ENCODE measurements around the gene OR10H2.
"Not testable (repeated sequence)": the region's sequence is repeated elsewhere in the genome, so short reads cannot be mapped to it uniquely, and the experiment has no call there.

OR10H2 gene, protein sequence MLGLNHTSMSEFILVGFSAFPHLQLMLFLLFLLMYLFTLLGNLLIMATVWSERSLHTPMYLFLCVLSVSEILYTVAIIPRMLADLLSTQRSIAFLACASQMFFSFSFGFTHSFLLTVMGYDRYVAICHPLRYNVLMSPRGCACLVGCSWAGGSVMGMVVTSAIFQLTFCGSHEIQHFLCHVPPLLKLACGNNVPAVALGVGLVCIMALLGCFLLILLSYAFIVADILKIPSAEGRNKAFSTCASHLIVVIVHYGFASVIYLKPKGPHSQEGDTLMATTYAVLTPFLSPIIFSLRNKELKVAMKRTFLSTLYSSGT

DNA sequence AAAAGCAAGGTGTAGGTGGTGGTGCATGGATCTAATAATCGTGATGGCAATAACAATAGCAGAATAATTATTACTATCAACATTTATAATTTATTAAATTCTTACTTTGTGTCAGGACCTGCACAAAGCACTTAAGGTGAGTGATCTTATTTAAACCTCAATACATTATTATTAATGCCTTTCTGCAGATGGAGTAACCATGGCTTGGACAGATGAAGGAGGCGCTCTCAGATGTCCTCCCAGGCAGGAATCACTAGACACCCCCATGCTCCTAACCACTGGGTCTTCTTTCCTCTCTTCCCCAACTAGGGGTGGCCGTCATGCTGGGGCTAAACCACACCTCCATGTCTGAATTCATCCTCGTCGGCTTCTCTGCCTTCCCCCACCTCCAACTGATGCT, at the start of gene OR10H2:
Gene OR10H2, plus strand, starts transcription at position 301 of the 400 bp plus-strand sequence. Its CDS starts 20 bp downstream, at position 321.
- no peak for DNase-seq (ENCODE audit: low read depth)

DNA sequence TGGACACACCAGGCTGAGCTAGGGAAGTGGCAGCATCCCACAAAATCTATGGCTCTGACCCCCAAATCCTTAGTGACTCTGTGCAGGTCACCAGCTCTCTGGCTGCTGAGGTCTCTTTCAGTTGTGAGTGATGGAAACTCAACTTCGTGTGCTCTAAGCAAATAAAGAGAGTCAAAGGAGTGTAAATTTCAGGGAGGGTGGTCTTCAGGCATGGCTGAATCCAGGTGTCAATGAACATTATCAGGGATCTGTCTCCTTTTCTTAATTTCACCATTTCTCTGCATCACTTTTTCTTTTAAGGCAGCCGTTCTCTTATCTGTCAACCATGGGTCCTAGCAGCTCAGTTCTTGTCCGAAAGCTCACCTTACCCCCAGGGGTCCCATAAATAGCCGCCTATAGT, 48.7 kb upstream of the OR10H2 start:
- no peak for DNase-seq (ENCODE audit: low read depth)

DNA sequence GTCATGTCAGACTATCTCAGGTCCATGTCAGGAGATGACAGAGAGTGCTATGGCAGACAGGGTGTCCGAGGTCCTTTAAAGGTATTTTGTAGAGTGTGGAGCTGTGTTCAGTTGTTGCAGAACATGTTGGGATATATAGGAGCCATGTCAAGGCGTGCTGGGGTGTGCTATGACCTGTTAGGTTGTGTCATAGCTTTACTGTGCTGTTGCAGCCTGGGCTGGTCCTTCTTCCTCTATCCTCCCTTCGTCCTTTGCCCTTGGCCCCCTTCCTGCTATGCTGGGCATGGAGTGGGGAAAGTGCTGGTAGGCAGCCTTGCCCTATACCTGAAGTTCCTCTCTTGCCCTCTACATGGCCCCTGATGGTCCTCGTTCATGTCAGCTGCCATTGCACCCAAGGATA, 48.0 kb upstream of the OR10H2 start:
- DNase-seq (ENCODE audit: low read depth): not testable (repeated sequence)

DNA sequence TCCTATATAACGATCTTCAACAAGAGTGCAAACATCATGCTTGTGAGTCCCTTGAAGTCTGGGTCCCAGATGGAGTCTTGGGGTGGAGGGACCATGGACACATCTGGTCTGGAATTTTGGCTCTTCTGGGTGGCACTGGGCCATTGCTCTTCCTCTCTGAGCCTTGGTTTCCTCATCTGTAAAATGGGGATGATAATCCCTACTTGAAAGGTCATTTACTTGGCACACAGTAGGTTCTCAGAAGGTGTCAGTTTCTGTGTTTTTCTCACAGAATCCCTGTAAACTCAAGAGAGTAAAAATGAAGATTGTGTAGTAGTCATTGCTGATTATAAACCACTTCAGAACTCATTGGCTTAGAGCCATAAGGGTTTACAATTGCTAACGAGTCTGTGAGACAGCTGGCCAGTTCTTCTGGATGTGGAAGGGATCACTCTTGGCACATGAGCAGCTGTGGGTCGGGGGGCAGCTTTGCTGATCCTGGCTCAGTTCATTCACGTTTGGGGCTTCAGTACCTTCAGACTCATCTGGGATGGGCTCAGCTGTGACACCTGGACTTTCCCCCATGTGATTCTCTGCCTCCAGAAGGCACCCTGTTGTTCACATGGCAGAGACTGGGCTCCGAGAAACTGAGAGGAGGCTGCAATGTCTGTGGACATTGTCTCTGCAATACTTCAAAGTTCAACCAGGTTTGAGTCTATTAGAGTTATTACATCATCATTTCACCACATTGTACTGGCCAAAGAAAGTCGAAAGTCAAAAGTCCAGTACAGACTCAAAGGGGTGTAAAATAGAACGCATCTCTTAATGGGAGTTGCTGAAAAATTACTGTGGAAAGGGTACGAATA, 47.1 kb upstream of the OR10H2 start:
- no peak for DNase-seq (ENCODE audit: low read depth)

DNA sequence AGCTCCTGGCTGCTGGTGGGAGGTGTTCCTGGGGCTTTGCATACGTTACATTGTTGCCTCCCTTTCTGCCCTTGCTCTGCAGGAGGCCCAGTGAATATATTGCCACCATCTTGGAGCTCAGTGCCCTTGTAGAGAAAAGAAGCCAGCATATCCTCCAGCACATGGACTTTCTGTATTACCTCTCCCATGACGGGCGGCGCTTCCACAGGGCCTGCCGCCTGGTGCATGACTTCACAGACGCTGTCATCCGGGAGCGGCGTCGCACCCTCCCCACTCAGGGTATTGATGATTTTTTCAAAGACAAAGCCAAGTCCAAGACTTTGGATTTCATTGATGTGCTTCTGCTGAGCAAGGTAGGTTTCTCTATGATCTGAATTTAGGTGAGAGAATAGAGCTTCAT, 44.4 kb upstream of the OR10H2 start:
- no peak for DNase-seq (ENCODE audit: low read depth)

DNA sequence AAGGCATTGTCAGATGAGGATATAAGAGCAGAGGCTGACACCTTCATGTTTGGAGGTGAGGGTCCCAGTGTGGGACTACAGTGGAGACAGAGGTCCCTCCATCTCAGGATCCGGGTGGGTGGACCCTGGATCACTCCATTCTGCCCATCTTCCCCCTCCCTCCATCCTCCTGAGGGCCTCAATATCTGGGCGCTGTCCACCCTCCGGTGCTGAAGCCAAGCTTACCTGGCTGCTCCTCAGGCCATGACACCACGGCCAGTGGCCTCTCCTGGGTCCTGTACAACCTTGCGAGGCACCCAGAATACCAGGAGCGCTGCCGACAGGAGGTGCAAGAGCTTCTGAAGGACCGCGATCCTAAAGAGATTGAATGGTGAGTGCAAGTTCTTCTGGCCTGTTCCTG, 43.0 kb upstream of the OR10H2 start:
- DNase-seq (ENCODE audit: low read depth): no peak

DNA sequence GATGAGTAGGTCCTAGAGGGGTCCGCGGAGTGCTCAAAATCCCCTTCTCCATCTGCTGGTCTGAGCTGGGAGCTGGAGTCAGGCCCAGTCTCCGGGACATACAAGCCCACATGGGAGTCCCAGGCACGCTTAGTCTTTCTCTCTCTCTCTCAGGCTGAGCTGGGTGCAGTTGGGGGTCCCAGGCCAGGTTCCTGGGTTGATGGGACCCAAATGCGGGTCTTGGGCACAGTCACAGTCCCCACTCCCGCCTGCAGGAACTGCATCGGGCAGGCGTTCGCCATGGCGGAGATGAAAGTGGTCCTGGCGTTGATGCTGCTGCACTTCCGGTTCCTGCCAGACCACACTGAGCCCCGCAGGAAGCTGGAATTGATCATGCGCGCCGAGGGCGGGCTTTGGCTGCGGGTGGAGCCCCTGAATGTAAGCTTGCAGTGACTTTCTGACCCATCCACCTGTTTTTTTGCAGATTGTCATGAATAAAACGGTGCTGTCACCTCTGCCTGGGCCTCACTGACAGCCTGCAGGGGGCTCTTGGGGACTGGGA, 31.1 kb upstream of the OR10H2 start:
- no peak for DNase-seq (ENCODE audit: low read depth)

DNA sequence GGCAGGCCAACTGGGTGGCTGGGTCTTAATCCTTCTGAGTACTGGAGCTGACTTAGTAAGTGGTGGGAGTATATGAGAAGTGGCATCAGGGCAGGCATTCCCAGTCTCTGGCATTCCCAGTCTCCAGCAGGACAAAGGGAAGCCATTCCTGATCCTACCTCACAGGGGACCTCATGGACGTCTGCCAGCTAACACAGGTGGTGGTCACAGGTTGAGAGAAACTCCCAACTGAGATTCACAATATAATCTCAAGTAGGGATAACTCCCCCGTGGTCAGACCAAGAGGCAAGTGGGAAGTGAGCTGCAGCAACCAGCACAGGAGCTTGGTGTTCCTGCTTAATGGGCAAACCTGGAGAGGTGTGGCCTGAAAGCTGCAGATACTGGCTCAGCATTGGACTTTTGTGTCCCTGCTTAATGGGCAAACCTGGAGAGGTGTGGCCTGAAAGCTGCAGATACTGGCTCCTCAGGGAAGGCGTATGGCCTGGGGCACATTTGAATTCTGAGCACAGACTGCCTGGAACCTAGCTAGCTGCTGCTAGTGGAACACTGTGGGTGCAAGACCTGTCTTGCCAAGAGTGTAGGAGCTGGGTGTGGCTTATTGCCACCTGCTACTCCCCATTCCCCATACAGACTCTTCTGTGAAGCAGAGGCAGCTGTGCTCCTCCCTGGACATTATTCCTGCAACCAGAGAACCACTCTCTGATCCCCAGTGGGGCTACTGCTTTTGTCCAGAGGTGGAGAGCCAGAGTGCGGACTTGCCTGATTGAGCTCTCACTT, 25.9 kb upstream of the OR10H2 start:
- no peak for DNase-seq (ENCODE audit: low read depth)

DNA sequence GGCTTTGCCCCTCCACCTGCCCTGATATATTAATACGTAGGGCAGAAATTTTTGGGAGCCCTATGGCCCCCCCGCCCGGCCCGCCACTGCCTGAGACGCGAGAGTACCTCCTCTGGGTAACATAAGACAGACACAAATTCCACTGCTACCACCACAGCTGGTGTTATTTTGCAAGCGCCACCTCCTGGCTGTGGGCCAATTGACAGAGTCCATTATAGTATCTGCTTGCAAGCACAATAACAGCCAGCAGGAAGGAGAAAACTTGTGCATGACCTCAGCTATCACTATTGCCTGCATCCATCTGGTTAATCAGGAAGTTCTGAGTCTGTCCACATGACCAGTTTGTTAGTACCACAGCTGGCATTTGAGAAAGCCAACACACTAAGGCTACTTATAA, 25.3 kb upstream of the OR10H2 start:
- DNase-seq (ENCODE audit: low read depth): no peak

DNA sequence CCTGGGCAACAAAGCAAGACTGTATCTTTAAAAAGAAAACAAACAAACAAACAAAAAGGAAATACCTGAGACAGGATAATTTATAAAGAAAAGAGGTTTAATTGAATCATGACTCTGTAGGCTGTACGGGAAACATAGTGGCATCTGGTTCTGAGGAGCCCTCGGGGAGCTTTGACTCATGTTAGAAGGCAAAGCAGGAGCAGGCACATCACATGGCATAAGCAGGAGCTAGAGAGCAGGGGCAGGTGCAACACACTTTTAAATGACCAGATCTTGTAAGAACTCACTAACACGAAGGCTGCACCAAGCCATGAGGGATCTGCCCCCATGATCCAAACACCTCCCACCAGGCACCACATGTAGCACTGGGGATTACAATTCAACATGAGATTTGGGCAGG, 13.2 kb upstream of the OR10H2 start:
- DNase-seq (ENCODE audit: low read depth): no peak

DNA sequence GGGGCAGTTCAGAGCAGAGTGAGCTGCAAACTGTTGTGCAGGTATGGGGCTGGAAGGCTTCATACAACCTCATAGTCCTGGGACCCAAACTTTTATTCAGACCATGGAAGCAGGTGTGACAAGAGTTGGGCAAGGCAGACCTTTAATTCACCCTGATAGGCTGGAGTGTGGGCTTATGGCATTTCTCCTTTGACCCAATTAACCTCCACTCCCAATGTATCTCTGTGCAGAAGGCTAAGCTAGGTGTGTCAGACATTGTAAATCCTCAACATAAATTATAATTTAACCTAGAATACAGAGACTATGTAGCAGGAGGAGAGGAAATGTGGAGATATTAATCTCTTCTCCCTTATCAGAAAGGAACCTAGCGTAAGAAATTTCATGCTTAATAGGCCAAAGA, 12.2 kb upstream of the OR10H2 start:
- DNase-seq (ENCODE audit: low read depth): no peak

DNA sequence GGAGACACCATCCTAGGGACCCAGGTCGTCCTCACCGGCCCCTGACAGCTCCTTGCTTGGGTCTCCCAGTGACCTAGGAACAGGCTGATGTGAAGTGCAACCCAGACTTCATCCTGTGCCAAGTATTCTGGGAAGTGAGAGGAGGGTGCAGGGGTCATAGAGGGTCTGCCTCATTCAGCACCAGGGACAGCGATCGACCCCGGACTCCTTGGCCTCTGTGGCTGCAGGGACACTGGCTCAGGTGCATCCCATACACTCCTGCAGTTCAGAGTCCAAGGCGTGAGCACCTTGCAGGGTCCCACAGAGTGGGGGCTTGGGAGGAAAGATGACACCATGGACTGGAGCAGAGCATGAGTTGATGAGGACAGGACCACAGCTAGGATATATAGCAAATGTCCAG, 10.0 kb upstream of the OR10H2 start:
- DNase-seq (ENCODE audit: low read depth): no peak

DNA sequence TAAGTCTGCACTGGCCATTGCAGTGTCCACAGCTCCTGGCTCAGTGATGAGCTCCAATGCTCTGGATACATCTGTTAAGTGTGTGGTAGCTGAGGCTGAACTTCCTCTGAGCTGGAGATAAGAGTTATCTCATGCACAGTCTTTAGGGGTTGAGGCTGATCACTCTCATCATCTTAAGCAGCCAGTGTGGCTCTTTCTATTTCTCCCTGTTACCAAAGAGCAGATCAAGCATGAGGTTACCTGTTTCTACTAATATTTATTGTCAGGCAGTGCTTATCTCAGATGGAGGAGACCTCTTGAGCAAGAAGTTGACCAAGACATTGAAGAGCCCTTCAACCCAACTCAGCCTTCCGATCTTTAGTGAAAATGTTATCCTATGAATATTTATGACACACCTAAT, 6.6 kb upstream of the OR10H2 start:
- no peak for DNase-seq (ENCODE audit: low read depth)

DNA sequence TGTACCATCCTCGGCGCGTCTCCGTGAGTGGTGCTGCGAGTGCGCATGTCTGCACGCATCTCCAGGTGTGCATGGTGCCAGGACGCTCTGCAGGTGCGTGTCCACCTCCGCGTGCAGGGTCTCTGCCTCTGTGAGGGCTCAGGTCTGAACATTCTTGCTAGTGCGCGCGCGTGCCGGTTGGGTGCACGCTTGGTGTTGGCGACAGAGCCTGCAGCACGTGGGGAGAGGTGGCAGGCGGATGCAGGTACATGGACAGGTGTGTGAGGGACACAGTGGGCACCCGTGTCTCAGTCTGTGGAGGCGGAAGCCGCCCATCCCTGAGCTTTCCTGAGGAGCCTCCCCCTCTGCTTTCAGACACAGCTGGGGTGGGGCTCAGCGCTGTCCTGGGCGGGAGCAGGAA, 4.9 kb upstream of the OR10H2 start:
- no peak for DNase-seq (ENCODE audit: low read depth)

DNA sequence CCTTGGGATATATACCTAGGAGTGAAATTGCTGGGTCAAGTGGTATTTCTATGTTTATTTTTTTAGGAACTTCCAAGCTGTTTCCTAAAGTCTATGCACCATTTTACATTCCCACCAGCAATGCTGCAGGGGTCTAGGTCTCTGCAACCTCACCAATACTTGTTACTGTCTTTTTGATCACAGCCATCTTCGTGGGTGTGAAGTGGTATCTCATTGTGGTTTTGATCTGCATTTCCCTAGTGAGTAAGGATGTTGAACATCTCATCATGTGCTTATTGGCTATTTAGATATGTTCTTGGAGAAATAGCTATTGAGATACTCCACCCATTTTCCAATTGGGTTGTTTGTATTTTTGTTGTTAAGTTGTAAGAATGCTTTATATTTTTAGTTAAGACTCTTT, 2.7 kb downstream of the OR10H2 start:
- no peak for DNase-seq (ENCODE audit: low read depth)

DNA sequence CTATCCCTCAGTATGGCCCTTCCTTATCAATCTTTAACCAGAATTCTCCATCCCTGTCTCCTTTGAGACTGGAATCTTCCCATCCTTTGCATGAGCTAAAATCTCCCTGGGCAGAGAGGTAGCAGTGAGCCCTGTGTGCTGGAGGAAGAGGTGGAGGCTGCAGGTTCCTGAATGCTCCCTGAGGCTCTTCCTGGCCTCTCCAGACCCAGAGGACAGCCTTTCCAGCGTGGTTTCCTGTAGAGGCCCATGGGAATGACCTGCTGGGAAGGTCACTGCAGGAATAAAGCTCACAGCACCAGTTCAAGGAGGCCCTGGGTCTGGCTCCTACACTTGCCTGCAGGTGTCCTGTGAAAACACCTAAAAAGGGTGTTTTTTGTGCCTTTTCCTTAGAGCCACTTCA, 4.6 kb downstream of the OR10H2 start:
- no peak for DNase-seq (ENCODE audit: low read depth)

DNA sequence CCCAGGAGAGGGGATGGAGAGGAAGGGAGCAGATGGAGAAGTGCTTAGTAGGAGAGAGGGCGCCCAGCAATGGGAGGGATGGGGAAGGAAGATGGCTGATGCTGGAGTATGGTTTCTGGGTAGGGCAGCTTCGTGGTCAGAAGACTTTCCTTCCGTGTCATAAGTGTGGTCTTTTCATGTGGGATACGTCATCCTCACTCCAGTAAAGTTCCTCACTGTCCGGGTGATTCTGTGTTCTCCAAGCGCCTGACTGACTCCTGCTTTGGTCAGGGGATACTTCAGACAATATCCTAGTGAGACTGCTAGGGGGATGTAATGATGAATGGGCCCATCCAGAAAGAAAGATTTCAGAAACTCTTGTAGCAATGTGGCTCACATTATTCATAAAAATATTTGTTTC, 6.1 kb downstream of the OR10H2 start:
- no peak for DNase-seq (ENCODE audit: low read depth)

DNA sequence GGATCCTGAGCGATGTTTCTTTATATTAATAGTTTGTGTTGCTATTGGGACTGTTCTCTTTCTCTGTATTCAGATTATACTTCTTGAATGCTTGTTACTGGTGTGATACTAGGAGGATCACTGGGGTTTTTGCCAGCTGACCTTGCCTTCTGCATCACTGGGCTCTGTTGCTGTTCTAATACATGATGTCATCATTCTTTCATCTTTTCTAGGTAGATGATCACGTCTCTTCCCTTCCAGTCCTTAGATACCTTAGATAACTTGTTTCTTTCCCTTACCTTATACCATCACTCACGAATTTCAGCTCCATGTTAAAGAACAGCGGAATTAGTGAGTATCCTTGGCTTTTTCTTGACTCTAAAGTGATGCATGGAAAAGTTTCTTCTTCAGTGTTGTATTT, 9.9 kb downstream of the OR10H2 start, which contains the start of gene OR10H3:
Gene OR10H3, plus strand, starts transcription at position 264 of the 400 bp plus-strand sequence. CDS start 3,408 bp downstream, outside the sequence.
- no peak for DNase-seq (ENCODE audit: low read depth)

DNA sequence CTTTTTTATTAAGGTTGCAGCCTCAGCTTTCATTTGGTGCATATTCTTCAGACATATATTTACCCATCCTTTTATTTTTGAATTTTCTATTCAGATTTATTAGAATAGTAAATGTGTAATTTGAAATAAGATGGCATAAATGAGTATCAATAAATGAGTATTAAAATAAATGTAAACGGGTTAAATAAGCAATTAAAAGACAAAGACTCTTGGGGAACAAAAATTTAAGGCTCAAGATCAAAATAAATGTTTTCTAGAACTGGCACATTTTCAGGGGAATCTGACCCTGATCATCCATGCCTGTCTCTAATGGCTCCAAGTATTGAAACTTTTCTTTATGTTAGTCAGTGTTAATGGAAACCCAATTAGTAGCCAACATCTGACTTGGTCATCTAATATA, 13.0 kb downstream of the OR10H2 start:
- no peak for DNase-seq (ENCODE audit: low read depth)

DNA sequence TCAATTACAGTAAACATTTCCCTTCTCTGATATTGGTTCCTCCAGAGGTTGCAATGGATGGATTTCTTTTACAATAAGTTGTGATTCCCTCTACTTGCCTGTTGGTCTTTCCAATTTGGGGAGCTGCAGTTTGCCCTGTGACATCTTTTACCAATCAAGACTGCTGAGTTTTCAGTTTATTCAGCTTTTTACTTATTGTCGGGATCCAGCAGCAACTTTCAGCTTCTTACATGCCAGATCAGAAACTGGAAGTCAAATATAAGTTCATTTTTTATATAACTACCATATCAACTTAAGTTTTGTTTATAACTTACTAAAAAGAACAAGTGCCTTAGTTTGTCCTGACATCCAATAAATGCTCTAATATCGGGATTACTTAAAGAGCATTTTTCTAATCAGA, 20.4 kb downstream of the OR10H2 start:
- DNase-seq (ENCODE audit: low read depth): no peak

DNA sequence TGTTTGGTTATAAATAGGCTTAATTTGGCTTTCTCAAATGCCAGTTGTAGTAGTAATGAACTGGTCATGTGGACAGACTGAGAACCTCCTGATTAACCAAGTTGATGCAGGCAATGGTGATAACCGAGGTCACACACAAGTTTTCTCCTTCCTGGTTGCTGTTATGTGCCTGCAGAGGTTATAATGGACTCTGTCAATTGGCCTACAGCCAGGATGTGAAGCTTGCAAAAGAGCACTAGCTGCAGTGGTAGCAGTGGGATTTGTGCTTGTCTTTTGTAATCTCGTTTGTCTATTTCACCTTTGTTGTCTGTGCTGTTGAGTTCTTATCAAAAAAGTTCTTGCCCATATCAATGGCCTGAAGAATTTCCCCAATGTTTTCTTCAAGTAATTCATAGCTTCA, 30.6 kb downstream of the OR10H2 start:
- DNase-seq (ENCODE audit: low read depth): no peak

DNA sequence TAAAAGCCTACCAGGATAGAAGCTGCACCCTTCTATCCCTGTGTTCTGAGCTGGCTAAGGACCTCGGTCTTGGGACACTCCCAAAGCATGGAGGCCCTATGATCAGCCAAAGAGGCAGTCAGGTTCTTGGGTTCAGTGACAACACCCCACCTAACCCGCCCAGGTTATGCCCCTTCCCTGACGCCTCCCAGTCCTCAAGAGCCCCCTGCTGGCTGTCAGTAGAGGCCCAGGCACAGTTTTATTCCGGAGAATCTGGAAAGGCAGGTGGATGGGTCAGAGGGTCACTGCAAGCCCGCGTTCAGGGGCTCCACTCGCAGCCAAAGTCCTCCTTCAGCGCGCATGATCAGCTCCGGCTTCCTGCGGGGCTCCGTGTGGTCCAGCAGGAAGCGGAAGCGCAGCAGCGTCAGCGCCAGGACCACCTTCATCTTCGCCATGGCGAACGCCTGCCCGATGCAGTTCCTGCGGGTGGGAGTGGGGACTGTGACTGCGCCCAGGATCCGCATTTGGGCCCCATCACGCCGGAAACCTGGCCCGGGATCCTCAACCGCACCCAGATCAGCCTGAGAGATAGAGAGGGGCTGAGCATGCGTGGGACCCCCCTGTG, 32.2 kb downstream of the OR10H2 start:
- DNase-seq (ENCODE audit: low read depth): no peak

Measured in stimulated activated CD8-positive, alpha-beta memory T cell treated with anti-CD3 and anti-CD28 coated beads, Interleukin-4, amount 100 ng/mL, for 24 hours (primary cell).